ENCODE data around the gene NEU1. TPM values are rescaled to one million over a fixed set of nuclear protein-coding genes. Genes with fewer than 3 reads are reported as not detected.

Gene NEU1
- polyA plus RNA-seq, 1 of the 3 experiments (the other 2 are of a cell fraction): 43.0 TPM

DNA sequence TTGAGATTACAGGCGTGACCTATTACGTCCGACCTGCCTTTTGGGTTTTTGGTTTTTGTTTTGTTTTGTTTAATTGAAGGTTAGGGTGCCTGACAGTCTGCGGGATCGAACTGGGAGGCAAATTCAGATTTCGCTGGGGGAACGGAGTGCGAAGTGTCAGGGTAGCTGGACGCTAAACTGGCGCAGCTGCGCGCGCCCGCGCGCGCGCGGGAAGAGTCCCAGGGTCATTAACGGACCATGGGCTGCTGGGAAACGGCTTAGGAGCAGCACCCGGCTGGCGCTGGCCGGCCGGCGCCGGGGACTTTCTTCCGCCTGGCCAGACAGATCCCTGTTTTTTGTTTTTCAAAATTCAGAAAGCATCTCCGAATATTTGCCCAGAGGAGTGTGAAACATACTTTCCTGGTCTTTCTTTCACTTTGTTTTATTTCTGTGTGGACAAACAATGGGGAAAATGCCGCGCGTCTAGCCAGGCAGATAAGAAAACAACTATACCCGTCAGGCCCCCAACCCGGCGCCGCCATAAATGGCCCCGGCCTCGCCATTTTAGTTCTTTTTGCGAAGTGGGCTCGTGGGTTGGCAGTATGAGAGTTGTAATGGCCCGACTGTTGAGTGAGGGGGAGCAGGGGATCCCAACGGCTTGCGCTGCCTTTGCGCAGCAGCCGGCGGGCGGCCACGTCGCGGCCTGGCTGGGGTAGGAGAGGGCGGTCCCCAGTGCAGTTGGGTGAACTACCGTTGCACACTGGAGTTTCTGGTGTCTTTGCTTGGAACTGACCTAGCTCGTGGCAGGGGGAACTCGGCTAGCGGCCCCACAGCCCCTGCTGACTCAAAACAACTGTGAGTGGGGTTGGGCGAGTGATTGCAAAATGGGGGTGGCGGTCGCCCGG, 28.0 kb downstream of the NEU1 start (continued):
- TF ChIP-seq TAF1 (IDR thresholded peaks at IDR 0.05; ENCODE audit: borderline replicate concordance, low read depth, low read length) (peak; percentile 96), RXRA (IDR thresholded peaks at IDR 0.05; ENCODE audit: borderline replicate concordance, low read depth) (peak; percentile 23; the same call in 1 of the 2 replicates), FOXM1 (IDR thresholded peaks at IDR 0.05; ENCODE audit: low read depth) (no peak), GABPA (IDR thresholded peaks at IDR 0.05; ENCODE audit: low read depth) (no peak), POLR2AphosphoS5 (IDR thresholded peaks at IDR 0.05; ENCODE audit: low read depth, low read length) (peak; percentile 100), TEAD4 (IDR thresholded peaks at IDR 0.05; ENCODE audit: borderline replicate concordance, insufficient read depth) (peak; percentile 36; the same call in 1 of the 2 replicates)
- TF ChIP-seq, protein P1, sequence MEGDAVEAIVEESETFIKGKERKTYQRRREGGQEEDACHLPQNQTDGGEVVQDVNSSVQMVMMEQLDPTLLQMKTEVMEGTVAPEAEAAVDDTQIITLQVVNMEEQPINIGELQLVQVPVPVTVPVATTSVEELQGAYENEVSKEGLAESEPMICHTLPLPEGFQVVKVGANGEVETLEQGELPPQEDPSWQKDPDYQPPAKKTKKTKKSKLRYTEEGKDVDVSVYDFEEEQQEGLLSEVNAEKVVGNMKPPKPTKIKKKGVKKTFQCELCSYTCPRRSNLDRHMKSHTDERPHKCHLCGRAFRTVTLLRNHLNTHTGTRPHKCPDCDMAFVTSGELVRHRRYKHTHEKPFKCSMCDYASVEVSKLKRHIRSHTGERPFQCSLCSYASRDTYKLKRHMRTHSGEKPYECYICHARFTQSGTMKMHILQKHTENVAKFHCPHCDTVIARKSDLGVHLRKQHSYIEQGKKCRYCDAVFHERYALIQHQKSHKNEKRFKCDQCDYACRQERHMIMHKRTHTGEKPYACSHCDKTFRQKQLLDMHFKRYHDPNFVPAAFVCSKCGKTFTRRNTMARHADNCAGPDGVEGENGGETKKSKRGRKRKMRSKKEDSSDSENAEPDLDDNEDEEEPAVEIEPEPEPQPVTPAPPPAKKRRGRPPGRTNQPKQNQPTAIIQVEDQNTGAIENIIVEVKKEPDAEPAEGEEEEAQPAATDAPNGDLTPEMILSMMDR (IDR thresholded peaks at IDR 0.05): no peak
- TF ChIP-seq, protein P2, sequence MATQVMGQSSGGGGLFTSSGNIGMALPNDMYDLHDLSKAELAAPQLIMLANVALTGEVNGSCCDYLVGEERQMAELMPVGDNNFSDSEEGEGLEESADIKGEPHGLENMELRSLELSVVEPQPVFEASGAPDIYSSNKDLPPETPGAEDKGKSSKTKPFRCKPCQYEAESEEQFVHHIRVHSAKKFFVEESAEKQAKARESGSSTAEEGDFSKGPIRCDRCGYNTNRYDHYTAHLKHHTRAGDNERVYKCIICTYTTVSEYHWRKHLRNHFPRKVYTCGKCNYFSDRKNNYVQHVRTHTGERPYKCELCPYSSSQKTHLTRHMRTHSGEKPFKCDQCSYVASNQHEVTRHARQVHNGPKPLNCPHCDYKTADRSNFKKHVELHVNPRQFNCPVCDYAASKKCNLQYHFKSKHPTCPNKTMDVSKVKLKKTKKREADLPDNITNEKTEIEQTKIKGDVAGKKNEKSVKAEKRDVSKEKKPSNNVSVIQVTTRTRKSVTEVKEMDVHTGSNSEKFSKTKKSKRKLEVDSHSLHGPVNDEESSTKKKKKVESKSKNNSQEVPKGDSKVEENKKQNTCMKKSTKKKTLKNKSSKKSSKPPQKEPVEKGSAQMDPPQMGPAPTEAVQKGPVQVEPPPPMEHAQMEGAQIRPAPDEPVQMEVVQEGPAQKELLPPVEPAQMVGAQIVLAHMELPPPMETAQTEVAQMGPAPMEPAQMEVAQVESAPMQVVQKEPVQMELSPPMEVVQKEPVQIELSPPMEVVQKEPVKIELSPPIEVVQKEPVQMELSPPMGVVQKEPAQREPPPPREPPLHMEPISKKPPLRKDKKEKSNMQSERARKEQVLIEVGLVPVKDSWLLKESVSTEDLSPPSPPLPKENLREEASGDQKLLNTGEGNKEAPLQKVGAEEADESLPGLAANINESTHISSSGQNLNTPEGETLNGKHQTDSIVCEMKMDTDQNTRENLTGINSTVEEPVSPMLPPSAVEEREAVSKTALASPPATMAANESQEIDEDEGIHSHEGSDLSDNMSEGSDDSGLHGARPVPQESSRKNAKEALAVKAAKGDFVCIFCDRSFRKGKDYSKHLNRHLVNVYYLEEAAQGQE (IDR thresholded peaks at IDR 0.05; ENCODE audit: low read depth, low read length): peak; percentile 64; the same call in 1 of the 2 replicates
- TF ChIP-seq, protein P3, sequence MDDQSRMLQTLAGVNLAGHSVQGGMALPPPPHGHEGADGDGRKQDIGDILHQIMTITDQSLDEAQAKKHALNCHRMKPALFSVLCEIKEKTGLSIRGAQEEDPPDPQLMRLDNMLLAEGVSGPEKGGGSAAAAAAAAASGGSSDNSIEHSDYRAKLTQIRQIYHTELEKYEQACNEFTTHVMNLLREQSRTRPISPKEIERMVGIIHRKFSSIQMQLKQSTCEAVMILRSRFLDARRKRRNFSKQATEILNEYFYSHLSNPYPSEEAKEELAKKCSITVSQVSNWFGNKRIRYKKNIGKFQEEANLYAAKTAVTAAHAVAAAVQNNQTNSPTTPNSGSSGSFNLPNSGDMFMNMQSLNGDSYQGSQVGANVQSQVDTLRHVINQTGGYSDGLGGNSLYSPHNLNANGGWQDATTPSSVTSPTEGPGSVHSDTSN (IDR thresholded peaks at IDR 0.05): peak; percentile 26; the same call in 1 of the 2 replicates
